Epithelial cell of prostate (primary cell): ENCODE measurements around the gene DPPA2.

ENCODE experiments used
- DNase-seq: peaks from one replicate; pipeline ENCODE4 v3.0.0-alpha.2; 2011; ENCODE audit warnings: low read depth, low spot score
- H3K27ac ChIP-seq: fragments of 450-650 bp; 2 replicates; pipeline ENCODE4 v1.5.1; 2017; ENCODE audit warnings: mild to moderate bottlenecking

DPPA2 gene

DNA sequence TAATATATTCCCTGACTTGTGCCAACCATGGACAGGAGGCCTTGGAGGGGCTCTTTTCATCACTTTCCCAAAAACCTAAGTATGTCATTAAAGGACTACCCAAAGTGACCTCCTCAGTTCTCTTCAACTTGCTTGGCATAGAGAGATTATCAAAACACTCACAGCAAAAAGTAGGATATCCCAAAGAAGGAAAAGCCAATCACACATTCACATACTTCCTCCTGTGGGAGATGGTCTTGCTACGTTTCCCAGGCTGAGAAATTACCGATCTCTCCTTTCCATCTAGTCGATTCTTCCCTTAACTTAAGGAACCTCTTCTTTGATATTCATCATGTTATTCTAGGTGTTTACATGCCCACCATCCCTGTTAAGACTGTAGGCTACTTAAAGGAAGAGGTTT lies 11.9 kb upstream of the DPPA2 start:
- no peak for DNase-seq
- no peak overlapping the region for H3K27ac ChIP-seq

DNA sequence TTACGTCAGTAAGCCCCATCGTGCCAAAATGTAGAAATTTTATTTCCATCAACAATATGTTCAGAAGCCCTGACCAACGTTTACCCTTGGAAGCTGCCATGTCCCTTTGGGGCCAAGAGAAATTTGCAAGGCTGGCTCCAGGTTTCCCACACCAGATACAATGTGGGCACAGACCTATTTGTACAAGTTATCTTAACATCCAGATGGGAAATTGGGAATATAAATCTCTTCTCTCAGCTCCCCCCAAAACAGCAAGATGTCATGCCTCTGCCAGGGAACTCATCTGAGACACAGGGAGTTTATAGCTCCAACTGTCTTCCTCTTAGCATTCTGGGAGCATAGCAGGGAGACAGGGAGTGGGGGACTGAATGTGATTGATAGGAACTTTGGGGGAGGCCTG lies 9.3 kb upstream of the DPPA2 start:
- no peak for DNase-seq
- H3K27ac ChIP-seq = no peak overlapping the region

DNA sequence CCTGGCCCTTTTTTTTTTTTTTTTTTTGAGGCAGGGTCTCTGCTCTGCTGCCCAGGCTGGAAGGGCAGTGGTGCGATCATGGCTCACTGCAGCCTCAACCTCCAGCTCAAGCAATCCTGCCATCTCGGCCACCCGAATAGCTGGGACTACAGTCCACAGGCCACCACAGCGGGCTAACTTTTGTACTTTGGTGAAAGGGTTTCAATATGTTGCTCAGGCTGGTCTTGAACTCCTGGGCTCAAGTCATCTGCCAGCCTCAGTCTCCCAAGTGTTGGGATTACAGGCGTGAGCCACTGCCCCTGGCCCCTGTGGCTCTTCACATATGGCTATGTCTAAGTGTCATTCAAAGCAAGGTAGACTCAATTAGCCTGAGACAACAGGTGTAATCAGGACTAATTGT lies 8.8 kb upstream of the DPPA2 start:
- no peak overlapping the region for H3K27ac ChIP-seq
- DNase-seq = no peak

DNA sequence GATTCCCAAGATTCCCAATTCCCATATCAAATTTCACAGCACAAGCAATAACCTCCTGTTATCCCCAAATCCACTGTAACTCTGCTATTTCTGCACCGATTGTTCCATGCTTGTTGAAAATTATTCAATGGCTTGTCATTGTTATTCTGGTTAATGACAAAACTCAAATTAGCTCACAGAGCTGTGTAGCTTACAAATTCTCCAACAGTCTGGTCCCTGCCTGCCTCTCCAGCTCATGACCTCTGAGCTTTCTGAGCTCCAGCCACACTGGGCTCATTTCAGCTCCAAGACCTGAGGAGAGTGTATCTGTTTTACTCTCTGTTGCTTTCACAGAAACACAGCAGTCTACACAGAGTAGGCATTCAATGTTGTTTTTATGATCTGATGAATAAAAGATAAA lies 3.3 kb downstream of the DPPA2 start:
- DNase-seq = no peak
- H3K27ac ChIP-seq = no peak overlapping the region

GRCh38 chr3:109297496-109297895 lies 18.8 kb downstream of the DPPA2 start:
- DNase-seq = no peak
- H3K27ac ChIP-seq = no peak overlapping the region

DNA sequence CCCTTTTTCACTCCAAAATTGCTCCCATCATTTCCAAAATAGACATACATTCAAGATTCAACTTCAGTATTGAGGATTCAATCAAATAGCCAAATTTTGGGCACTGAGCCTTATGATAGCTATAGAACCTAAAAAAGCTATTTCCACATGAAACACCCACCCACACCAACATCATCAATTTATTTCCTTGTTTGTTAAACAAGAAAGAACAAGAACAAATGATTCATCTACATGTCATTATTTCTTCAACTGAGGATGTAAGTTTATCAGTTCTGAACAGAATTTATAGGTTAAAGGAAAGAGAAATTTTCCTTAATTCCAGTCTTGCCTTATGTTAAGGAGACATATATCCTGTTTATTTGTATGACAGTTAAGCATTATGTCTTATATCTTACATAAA lies 32.2 kb downstream of the DPPA2 start:
- no peak overlapping the region for H3K27ac ChIP-seq
- DNase-seq = peak; percentile 34

- H3K27ac ChIP-seq = no peak overlapping the region
Measured at GRCh38 chr3:109278546-109278945, 37.8 kb downstream of the DPPA2 start.

GRCh38 chr3:109278141-109278540 lies 38.2 kb downstream of the DPPA2 start:
- no peak overlapping the region for H3K27ac ChIP-seq
- no peak for DNase-seq

More at GRCh38 chr3:109278546-109278945, 37.8 kb downstream of the DPPA2 start:
- DNase-seq = no peak

GRCh38 chr3:109275702-109276293 lies 40.5 kb downstream of the DPPA2 start:
- DNase-seq = no peak
- no peak overlapping the region for H3K27ac ChIP-seq

- no peak overlapping the region for H3K27ac ChIP-seq
- DNase-seq = no peak
Measured at GRCh38 chr3:109270779-109271178, 45.5 kb downstream of the DPPA2 start.

DNA sequence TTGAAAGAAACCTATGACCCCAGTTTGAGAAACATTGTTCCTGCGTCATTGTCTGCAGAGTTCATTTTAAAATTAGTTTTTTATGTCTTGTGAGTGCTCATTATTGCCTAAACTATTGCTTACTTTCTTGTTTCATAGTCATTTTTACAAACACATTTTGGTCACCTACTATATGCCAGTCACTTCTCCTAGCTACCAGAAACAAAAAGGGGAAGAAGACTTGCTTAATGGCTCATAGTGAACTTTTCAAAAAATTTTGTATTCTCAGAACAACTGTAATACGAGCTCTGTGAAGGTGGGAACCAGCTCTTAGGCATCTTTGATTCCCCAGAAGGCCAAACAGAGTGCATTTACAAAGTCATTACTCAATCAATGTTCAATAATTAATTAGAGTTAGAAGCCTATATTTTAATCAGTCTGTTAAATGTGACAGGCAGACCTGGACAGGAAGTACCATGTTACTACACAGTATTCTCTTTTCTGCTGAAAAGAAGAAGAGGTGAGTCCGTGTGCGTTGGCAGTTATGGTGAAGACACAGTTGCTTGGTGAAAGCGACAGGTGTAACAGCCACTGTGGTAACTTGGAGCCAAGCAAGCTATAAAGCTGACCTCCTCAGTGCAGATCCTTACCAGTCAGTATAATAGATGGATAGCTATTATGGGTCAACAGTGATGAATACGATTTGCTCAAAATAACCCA lies 46.6 kb downstream of the DPPA2 start:
- no peak for DNase-seq
- H3K27ac ChIP-seq = no peak overlapping the region

DNA sequence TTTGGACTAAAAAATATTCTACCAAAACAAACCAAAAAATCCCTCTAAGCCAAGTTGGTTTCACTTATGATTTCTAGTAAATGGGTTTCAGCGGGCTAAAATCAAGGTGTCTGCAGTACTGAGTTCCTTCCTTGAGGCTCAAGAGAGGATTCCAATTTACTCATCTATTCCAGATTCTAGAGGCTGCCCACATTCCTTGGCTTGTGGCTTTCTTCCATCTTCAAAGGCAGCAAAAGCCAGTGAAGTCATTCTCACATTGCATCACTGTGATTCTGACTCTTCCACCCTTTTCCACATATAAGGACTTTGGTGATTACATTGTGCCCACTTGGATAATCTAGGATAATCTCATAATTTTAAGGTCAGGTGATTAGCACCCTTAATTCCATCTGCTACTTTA lies 48.1 kb downstream of the DPPA2 start:
- DNase-seq = no peak
- no peak overlapping the region for H3K27ac ChIP-seq

DNA sequence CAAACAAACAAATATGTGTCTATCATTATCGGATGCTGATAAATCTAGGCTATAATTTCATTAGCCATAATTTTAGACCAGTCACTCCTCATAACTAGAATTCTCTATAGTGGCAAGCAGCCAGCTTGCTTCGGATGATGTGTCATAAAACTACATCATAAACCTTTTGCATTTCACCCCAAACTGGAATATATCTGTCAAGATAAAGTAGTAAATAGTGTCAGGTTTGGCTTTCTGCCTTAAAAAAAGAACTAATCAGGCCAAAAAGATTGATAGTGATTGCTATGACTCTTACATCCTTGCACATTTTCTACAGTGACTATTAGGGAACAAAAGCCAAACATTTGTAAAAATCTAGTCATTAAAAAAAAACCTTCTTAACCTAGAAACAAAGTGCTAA lies 51.0 kb downstream of the DPPA2 start:
- no peak for DNase-seq
- H3K27ac ChIP-seq = no peak overlapping the region

DNA sequence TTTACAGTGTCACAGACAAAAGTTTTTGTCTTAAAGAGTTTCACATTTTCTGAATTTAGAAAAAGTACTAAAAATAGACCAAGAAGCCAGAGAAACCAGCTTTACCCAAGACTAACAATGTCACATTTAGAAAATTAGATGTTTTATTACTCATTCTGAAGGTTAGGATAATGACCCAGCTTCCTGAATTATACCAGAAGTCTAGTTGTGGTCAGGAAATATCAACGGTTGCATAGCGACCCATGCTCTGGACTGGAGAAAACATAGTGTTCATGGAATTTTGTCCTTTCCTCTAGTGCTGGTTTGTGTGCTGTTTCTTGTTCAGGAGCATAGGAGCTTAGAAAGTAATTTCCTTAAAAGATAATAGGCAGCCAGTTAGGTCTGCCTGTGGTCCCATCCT lies 59.0 kb downstream of the DPPA2 start:
- no peak for DNase-seq
- no peak overlapping the region for H3K27ac ChIP-seq

DNA sequence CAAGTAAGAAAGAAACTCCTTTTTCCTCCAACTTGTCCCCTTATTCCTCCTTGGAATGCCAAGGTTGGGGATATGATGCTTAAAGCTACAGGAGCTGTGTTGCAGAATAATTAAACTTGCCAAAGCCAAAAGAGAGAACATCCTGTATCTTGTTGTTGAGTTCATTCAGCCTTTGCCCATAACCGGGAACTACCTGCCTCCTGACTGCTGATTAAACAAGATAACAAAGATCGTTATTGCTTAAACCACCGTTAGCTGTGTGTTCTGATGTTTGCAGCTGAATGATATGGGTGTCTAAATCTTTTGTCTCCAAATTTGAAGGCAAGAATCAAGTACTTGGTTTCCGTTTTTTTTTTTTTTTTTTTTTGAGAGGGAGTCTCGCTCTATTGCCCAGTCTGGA lies 61.5 kb downstream of the DPPA2 start:
- no peak for DNase-seq

DNA sequence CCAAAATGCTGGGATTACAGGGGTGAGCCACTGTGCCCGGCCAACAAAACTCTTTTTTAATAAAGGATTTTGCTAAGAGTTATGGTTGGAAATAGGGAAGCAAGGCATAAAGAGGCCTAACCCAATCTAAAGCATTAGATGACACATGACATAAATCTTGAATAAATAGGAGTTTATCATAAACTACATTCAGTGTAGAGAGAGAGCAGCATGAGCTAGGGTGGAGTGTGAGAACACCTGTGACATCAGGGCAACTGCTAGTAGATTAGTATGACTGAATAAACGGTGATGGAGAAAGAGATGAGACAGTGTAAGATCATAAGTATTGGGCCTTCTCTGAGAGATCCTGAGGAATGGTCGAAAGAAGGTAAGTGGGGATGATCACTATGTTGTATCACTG lies 63.7 kb downstream of the DPPA2 start:
- no peak overlapping the region for H3K27ac ChIP-seq
- DNase-seq = no peak

More for the DNA sequence above, 61.5 kb downstream of the DPPA2 start:
- H3K27ac ChIP-seq = no peak overlapping the region
